GM21515 (cell line): ENCODE measurements around the gene FGF19.

Experiments
- ATAC-seq: cut with Tn5 transposase; IDR thresholded peaks from one replicate; pipeline ENCODE4 v1.9.1; 2021; ENCODE audit not compliant: unreplicated experiment

The FGF19 gene, protein sequence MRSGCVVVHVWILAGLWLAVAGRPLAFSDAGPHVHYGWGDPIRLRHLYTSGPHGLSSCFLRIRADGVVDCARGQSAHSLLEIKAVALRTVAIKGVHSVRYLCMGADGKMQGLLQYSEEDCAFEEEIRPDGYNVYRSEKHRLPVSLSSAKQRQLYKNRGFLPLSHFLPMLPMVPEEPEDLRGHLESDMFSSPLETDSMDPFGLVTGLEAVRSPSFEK

DNA sequence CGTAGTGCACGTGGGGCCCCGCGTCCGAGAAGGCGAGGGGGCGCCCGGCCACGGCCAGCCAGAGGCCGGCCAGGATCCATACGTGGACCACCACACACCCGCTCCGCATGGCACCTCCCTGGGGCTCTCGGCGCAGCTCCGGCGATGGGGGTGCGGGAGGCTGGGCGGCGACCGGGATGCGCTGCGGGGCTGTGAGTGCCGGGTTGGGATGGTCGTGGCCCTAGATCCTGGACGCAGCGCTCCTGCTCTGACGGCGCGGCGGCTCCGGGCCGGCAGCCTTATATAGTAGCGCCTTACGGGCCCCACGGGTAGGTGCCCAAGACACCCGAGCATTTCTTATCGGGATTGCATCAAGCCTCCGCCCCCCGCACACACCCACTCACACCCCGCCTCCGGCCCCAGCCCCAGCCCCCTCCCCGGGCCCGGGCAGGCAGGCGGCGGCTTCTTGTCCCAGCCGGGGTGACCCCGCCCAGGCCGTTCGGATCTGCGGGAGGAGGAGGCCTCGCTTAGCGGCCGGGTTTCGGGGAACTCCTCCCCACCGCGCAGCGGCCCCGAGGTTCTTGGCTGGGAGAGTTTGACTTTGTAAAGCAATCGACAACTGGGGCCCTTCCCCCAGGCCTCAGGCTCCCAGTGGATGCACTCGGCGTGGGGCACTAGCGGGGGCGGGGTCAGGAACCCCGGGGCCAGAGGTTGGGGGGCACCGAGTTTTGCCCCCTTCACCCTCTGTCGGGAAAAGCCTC lies at the start of gene FGF19:
TSS of gene FGF19 (minus strand) at position 255 of the 740 bp plus-strand sequence. CDS start at position 109, 146 bp downstream.
- no peak for ATAC-seq

DNA sequence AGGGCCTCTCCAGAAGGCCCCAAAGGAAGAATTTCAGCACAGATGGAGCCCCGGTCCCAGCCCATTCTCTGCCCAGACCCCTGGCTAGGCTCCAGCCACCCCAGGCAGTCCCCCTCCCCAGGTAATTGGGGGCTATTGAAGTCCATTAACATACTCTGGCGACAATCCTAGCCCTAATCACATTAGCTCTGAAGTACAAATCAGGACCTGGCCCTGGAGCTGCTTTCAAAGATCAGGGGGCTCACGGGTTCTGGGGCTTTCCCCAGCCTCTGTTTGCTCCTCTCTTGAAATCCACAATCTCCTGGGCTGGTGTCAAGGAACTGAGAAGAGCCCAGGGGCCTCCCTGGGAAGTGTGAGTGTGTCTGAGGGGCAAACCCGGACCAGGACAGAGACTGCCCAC lies 49.1 kb upstream of the FGF19 start:
- ATAC-seq = no peak

DNA sequence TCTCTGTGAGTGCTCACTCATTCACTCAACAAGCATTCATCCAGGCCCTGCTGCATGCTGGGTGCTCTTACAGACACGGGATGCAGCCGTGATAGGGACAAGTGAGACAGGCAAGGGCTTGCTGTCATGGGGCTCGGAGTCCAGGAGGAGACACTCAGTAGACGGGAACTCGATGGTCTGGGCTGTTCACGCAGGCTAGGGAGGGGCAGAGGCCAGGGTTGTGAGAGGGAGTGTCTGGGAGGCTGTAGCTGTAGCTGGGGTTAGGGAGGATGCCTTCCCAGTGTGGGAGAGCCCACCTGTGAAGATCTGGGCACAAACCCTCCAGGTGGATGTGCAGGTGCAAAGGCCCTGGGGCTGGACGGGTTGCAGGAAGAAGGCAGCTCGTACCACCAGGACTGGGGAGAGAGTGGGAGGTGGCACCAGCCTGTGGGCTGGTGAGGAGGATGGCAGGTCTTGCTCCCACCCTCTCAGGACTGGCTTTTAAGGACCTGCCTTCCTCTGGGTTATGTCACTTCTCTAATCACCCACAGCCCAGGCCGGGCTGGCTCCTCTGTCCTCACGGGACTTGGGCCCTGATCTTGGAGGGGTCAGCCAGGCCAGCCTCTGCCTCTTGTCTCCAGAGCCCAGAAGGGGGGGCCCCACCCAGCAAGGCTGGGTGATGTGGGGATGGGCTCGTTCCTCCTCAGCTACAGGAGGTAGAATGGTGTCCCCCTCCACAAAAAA lies 47.2 kb upstream of the FGF19 start:
- no peak for ATAC-seq

DNA sequence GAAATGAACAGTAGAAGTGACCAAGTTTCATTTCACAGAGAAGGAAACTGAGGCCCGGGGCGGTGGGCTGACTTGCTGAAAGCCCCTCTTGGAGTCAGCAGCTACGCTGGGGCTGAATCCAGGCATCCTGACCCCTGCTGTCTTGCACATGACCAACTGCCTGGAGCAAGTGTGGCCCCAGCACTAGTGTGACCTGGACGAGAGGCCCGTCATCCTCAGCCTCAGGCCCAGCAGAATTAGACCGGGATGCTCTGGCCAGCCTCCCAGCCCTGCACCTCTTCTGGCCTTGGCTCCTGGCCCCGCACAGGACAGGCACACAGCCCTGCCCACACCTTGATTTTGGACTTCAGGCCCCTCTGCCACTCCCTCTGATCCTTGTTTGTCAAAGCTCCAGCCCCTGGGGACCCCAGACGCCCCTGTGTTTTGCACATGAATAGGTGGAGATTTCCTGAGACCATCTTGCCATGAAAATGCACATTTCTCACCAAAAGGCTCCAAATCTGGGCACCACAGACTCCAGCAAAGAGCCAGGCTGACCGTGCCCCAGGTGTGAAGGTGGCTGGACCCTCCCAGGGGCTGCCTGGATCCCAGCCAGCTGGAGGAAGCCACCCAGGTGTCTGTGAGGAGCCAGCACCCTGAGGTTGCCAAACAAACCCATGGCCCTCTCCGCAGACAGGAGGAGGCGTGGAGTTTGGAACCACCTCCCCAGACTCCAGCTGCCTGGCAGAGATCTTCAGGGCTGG lies 46.5 kb upstream of the FGF19 start:
- no peak for ATAC-seq

DNA sequence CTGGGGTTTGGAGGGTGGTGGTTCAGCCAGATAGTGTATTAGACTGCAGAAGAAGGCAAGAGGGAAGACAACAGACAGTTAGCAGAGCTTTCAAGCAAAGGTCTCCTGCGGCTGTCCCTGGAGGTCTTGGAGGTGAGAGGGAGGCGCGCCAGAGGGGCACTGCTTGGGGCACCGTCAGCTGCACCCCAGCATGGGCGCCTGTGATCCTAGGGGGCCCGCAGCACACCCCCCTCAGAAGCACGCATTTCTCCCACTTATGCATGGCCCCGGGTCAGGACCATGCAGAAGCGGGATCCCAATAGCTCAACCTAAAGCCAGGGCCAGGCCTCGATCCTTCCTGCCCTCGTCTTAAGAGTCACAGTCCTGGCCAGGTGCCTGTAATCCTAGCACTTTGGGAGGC lies 44.8 kb upstream of the FGF19 start:
- no peak for ATAC-seq

DNA sequence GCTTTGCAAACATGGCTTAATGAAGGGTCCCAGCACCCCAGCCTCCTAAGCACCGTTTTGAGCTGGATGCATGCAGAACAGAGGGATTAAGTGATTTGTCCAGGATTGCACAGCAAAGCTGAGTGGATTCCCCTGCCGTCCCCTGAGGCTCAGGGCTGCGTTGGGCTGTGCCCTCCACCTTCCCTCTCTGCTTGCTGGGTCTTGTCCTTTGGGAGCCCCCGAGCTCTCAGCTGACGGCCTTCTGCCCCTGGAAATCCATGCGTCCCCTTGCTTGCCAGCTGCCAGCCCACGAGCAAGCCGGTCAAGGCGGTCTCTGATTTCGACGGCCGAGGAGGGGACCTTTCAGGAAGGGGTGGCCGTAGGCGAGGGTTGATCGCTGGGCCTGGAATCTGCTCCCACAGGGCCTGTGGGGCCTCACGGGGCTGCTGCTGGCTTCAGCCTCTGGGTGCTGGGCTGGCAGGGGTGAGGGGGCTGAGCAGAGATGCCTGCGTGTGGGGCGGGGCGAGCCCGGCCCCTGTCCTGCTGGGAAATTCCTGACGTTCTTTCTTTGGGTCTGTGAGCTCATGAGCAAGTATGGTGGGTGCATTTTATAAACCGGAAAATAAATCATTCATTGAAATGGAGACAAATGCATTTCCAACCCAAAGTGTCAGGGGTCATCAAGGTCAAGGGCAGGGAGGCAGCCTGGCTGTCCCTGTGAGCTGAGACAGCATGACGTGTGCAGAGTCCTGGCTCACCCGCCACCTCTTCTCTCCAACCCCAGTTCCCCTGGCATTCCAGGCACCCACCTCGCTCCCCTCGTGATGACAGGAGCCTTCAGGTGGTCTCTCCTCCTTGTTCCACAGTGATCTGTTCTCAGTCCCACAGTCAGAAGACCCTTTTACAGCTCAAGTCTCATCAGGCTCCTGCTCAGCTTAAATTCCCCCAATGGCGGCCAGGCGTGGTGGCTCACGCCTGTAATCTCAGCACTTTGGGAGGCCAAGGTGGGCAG lies 43.2 kb upstream of the FGF19 start:
- ATAC-seq = no peak

DNA sequence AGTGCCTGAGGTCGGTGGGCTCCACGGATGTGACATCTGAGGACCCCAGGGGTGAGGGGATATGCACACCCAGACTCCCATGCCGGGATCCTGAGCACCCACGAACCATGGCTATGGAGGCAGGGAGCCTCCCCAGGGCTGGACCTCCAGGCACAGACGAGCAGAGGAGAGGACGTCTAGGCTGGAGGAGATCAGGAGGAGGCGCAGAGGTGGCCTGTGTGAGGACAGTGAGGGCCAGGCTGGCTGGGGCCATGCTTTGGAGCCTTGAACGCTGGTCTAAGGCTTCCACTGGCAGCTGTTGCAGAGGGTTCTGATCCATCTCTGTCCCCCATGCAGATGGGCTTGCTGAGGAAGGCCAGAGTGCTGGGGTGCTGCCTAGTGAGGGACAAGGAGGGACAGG lies 42.3 kb upstream of the FGF19 start:
- ATAC-seq = no peak

DNA sequence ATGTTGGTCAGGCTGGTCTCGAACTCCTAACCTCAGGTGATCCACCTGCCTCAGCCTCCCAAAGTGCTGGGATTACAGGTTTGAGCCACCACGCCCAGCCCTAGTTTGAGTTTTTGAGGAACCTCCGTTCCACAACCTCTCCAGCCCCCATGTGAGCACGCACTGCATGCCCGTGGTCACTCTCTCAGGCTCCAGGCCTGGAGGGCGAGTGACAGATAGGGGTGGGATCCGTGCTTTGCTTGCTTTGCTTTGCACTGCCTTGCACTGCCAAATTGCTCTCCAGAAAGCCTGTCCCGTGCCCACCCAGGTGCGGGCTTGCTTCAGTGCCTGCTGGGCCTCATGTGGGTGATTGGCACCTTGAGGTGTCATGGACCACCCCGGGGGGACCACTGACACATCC lies 41.4 kb upstream of the FGF19 start:
- ATAC-seq = no peak

DNA sequence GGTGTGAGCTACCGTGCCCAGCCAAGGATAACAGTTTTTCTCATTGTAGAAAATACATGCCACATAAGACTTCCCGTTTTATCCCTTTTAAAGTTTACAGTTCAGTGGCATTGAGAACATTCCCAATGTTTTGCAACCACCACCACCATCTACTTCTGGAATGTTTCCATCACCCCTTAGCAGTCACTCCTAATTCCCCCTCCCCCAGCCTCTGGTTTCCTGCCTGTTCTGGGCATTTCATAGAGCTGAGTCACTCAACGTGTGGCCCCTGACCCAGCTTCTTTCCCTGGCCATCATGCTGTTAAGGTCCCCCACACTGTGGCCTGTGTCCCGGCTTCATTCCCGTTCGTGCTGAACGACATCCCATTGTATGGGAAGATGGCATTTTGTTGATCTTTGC lies 40.6 kb upstream of the FGF19 start:
- no peak for ATAC-seq

DNA sequence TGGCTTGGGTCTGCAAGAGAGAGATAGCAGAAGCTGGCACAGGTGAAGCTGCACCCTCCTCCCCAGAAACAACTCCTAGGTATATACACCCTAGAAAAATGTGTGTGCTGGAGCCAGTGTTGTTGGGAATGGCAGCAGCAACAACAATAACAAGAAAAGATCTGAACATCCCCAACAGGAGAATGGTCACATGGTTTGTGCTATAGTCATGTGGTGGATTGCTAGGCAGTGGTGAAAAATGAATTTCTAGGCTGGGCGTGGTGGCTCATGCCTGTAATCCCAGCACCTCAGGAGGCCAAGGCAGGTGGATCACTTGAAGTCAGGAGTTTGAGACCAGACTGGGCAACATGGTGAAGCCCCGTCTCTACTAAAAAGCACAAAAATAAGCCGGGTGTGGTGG lies 31.0 kb upstream of the FGF19 start:
- no peak for ATAC-seq

DNA sequence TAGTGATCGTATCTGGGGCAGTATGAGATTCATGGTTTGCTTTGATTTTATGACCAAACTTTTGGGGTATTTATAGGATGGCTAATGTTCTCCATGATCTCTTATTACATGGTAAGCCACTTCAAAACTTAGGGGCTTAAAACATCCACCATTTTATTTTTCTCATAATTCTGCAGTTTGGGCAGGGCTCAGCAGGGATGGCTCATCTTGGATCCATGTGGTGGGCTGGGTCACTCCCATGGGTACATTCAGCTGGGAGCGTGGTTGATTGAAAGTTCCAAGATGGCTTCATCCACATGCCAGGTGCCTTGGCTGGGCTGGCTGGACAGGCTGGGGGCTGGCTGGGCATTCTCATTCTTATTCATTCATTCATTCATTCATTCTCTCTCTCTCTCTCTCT lies 30.5 kb upstream of the FGF19 start:
- ATAC-seq = no peak

DNA sequence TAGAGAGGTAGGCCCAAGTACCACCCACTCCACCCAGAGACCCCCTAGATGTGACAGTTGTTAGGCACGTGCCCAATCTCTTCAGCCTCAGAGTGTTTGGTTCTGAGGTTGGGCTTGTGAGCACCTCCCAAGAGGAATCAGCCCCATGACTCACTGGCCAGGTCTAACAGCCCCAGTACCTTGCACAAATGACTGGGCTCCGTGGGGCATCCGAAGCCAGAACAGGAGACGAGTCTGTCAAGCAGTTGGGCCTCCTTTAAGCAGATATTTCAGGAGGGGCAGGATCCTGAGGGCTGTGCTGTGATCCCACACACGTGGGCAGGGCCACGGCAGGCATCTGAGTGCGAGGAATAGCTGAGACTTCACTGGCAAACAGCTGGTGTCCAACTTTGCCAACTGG lies 29.1 kb upstream of the FGF19 start:
- ATAC-seq = no peak

DNA sequence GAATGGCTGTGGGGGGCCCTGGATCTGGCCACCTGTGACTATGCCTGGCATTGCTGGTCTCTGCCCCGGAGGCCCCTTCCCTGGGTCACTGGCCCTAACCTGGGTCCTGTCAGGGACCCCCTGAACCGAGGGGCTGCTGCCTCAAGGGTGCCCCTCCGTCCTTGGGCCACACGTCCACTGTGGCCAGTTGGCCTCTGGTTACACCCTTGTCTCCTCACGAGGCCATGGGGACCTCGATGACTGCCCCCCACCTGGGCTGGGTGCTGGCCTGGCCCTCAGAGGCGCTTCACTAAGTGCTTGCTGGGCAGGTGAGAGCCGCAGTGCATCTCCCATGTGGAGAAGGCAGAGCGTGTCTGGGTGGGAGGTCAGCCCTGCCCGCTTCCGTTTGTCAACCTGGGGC lies 27.3 kb upstream of the FGF19 start:
- no peak for ATAC-seq

DNA sequence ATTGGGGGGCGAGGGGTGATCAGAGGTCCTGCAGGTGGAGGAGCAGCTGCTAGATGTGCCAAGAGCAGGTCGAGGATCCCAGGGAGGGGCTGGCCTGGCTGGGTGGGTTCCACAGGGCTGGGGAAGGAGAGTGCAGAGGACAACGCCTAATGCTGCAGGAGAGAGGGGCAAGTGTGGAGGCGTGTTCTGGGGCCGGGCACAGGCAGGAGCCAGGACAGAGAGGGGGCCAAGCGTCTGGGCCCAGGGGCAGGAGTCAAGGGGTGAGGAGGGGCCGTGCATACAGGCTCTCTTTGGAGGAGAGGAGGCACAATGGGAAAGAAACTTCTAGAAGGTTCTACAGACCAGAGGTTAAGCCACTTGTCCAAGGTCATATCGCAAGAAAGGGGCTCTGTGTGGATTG lies 26.7 kb upstream of the FGF19 start:
- ATAC-seq = no peak

DNA sequence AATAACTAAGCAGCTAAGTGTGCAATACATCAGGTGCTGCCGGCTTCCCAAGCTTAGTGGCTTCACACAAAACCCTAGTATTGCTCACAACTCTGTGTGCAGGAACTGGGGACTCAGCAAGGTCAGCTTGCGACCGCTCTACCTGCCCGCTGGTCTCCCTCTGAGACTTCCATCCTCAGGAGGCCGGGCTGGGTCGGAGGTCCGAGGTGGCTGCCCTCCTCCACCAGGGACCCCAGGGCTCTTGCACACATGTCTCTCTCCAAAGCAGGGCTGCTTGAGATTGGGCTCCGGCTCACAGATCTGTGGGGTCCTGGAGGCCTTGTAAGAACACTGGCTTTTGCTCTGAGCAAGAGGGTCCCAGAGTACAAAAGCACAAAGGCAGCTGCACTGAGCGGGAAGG lies 25.4 kb upstream of the FGF19 start:
- no peak for ATAC-seq

DNA sequence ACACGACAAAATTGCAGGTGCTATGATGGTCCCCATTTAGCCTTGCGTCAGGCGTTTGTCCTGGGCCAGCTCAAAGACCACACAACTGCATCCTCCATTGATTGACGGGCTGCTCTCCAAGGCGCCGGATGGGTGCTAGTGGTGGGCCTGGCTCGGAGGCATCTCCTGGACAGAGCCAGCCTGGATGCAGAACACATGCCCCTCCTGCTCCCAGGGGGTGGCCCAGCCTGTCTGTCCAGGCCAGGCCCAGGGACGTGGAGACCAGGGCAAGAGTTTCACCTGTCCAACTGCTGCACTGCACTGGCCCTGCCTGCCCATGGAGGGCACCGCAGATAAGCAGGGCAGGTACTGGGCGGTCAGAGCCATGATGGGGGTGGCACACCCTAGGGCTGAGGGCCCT lies 23.4 kb upstream of the FGF19 start:
- ATAC-seq = no peak

DNA sequence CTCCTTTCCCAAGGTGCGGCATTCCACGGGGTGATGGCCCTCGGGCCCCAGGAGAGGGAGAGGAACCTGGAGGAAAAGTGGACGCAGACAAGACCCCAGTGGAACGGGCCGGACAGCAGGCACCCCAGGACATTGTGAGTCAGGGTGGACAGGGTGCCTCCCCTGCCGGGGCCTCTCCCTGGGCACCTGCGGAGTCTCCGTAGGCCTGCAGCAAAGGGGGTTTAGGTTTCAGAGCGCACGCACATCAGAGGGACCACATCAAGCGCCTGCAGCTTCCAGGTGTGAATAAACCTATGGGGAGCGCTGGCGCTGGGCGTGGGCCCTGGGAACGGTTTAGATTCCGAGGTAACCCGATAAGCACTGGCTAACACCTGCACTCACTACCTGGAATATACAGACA lies 22.7 kb upstream of the FGF19 start:
- no peak for ATAC-seq

DNA sequence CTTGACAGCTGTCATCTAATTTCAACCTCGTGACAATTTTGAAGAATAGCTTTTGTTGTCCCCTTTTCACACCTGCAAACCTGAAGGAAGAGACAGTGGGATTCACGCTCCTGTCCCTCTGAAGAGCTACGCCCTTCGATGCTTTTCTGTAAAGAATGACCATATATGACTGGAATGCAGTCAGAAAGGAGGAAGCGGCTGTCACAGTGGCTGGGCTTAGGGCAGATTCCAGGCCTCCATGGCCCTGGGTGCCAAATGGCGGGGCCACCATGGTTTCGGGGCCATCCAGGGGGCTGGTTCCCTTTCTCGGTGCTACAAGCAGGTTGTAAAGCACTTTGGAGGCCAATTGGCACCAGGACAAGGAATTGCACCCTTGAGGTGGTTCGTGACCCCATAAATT lies 22.2 kb upstream of the FGF19 start:
- ATAC-seq = no peak

DNA sequence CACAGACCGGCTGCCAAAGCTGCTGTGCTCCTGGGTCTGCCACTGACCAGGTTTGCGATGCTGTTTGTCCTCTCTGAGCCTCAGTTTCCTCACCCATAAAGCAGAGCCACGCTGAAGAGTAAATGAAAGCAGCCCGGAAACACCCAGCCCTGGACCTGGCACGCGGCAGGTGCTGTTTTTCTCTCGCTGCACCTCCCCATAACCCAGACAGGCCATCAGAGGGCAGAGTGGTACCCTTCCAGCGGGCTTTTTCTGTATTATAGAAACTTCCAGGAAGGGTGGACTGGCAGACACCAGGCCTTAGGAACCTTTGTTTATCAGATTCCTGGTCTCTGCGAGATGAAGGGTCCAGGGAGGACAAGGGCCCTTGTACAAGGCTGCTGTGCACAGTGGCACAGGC lies 17.9 kb upstream of the FGF19 start:
- ATAC-seq = no peak

DNA sequence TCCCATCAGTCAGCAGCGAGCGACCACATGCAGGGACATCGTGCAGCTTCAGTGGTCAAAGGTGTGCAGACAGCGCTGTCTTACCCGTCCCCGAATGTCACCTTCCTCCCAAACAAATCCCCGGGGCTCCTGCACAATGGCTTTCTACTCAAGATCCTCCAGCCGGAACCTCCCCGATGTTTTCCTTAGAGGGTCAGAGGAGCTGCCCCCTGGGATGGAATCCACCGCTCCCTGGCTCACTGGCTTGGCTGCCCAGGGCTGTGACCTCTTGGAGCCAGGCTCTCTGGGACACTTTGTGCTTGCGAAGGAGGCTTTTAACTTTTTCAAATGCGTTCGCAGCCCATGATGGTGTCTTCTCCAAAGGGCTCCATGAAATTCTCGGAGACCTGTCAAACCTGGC lies 17.3 kb upstream of the FGF19 start:
- no peak for ATAC-seq
